Measurements from ENCODE around the gene RIT2.

Gene RIT2

DNA sequence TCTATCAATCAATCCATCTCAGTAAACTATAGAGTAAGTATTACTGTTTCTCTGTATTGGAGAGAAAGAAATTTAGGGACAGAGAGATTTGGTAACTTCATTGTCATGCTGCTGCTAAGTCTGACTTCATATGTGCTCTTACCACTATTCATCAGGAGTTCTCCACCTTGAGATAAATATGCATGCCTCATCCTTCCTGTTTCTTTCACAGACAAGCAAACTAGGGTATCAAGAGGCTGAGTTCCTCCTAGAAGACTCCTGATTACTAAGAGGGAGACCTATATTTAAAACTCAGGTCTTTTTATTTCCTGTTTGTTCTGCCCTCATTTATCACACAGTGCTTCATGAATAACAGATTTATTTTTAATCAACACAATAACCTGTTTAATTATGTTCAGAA lies 34.1 kb downstream of the RIT2 start:
- TF ChIP-seq, protein P1, sequence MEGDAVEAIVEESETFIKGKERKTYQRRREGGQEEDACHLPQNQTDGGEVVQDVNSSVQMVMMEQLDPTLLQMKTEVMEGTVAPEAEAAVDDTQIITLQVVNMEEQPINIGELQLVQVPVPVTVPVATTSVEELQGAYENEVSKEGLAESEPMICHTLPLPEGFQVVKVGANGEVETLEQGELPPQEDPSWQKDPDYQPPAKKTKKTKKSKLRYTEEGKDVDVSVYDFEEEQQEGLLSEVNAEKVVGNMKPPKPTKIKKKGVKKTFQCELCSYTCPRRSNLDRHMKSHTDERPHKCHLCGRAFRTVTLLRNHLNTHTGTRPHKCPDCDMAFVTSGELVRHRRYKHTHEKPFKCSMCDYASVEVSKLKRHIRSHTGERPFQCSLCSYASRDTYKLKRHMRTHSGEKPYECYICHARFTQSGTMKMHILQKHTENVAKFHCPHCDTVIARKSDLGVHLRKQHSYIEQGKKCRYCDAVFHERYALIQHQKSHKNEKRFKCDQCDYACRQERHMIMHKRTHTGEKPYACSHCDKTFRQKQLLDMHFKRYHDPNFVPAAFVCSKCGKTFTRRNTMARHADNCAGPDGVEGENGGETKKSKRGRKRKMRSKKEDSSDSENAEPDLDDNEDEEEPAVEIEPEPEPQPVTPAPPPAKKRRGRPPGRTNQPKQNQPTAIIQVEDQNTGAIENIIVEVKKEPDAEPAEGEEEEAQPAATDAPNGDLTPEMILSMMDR (conservative IDR thresholded peaks at IDR 0.05; ENCODE audit: low read length) = no peak
- H3K4me3 ChIP-seq (ENCODE audit: low read length) = no peak overlapping the region
- no peak for DNase-seq (ENCODE audit: low read depth)

DNA sequence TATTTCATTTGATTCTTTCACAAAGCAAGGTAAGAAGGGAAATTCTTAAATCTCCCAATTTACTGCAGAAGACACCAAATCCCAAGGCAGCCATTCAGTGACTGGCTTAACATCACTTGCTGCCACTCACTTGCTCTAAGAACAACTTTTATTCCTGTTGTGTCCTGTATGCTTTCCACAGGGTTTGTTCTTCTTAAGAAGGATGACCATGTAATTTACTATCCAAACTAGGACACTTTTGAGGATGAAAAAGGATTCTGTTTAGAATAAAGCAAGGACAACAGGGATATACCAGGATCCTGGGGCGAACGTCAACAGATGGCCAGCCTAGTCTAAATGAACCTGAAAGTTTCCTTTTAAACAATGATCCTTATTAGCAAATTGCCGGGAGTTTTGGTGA lies 34.8 kb downstream of the RIT2 start:
- H3K4me3 ChIP-seq (ENCODE audit: low read length) = no peak overlapping the region
- TF ChIP-seq, protein P1 (conservative IDR thresholded peaks at IDR 0.05; ENCODE audit: low read length) = no peak
- DNase-seq (ENCODE audit: low read depth) = no peak

GRCh38 chr18:43079422-43079821 lies 36.1 kb downstream of the RIT2 start:
- TF ChIP-seq, protein P1 (conservative IDR thresholded peaks at IDR 0.05; ENCODE audit: low read length) = no peak
- no peak overlapping the region for H3K4me3 ChIP-seq (ENCODE audit: low read length)
- DNase-seq (ENCODE audit: low read depth) = no peak

DNA sequence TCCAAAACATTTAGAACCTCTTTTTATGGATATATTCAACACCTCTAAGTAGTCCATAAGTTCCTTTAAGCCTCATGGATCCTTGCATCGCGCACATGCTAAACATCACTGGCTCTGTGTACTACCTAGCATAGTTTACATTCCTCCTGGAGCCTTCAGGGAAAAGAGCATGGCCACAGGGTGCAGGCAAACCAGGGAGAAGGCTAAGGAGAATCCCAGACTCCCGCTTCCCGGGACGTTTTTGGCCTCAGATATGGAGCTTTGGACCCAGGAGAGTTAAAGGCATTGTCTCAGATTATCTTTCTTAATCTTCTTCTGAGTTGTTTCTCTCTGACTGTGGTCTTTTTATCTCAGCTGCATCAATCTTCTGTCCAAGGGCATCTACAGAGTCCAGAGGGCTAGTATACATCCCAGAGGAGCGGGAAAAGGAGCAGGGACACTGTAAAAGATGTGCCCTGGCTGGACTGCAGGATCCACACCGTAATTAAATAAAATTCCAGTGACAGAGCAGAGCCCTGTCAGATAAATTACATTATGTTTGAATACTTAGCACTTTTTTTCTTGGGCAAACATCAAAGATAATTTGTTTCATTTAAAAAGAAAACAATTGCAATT lies 36.9 kb downstream of the RIT2 start:
- no peak overlapping the region for H3K4me3 ChIP-seq (ENCODE audit: low read length)
- TF ChIP-seq, protein P1 (conservative IDR thresholded peaks at IDR 0.05; ENCODE audit: low read length) = no peak
- no peak for DNase-seq (ENCODE audit: low read depth)

GRCh38 chr18:43077510-43078308 lies 37.8 kb downstream of the RIT2 start:
- TF ChIP-seq, protein P1 (conservative IDR thresholded peaks at IDR 0.05; ENCODE audit: low read length) = no peak
- no peak overlapping the region for H3K4me3 ChIP-seq (ENCODE audit: low read length)
- no peak for DNase-seq (ENCODE audit: low read depth)

GRCh38 chr18:43073771-43074170 lies 41.7 kb downstream of the RIT2 start:
- H3K4me3 ChIP-seq (ENCODE audit: low read length) = no peak overlapping the region
- TF ChIP-seq, protein P1 (conservative IDR thresholded peaks at IDR 0.05; ENCODE audit: low read length) = no peak
- DNase-seq (ENCODE audit: low read depth) = no peak

DNA sequence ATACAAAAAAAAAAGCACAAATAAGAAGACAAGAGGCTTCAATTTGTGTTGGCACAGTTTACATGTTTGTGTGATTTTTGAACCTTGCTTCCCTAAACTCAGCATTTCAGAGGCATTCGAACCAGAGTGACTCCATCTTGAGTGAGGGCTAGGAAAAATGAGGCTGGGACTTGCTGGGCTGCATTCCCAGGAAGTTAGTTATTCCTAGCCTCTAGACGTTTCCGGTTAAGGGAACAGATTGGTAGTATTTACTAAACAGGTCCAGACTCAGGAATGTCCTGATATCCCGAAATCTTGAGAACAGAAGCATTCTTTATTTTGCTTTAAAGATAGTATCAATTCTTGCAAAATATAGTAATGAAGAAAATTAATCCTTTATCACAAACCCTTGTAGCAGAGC lies 46.7 kb downstream of the RIT2 start:
- TF ChIP-seq, protein P1 (conservative IDR thresholded peaks at IDR 0.05; ENCODE audit: low read length) = no peak
- DNase-seq (ENCODE audit: low read depth) = no peak
- no peak overlapping the region for H3K4me3 ChIP-seq (ENCODE audit: low read length)

Measured in AG10803 (cell line).